Endothelial cell of umbilical vein (primary cell): Measurements from ENCODE around the gene KRT86. TPM values are rescaled to one million over a fixed set of nuclear protein-coding genes. Genes with fewer than 3 reads are reported as not detected.

Experiments
- BruUV-seq: library from RNA; stranded (reverse); fragments of 400-500 nt; replicated peaks from 2 replicates; lab custom pipeline; 2021; lab: Mats Ljungman, UMichigan
- CTCF ChIA-PET: fragments of 300-600, 350-600 bp; sonication (Branson Sonifier 250); formaldehyde crosslinking; loops from one replicate; lab custom pipeline; 2021; ENCODE audit warnings: antibody characterized with exemption, inconsistent platforms; lab: Charles Lee
- POLR2A ChIA-PET: fragments of 300-600, 350-600 bp; sonication (Branson Sonifier 250); formaldehyde crosslinking; loops from one replicate; lab custom pipeline; 2021; ENCODE audit warnings: antibody characterized with exemption, inconsistent platforms; lab: Charles Lee
- DNase-seq: peaks from one replicate; pipeline ENCODE4 v3.0.0-alpha.2; 2011; ENCODE audit warnings: low read depth, low spot score
- FAIRE-seq: peaks from 2 replicates; lab custom pipeline; 2011; peaks lifted over from hg19 to GRCh38; lab: Jason Lieb, UNC
- H2AFZ ChIP-seq: 2 replicates; pipeline ENCODE4 v1.6.0; 2012; ENCODE audit warnings: low read depth, low read length, control low read depth, inconsistent platforms
- H3K27ac ChIP-seq: 2 replicates; pipeline ENCODE4 v1.5.1; 2011; ENCODE audit warnings: low read depth, mild to moderate bottlenecking, control low read depth, low read length, moderate library complexity; ENCODE audit not compliant: insufficient read depth
- H3K27me3 ChIP-seq, 2 experiments: 2 replicates each; pipeline versions ENCODE4 v1.6.0 to v1.6.1; 2011; ENCODE audit warnings: low read length in 2 of 2, mixed read lengths in 1 of 2; ENCODE audit not compliant: control insufficient read depth in 2 of 2, insufficient read depth in 2 of 2
- H3K36me3 ChIP-seq, 2 experiments: 2 replicates in 1 of 2; 3 replicates in 1 of 2; pipeline ENCODE4 v1.5.1; 2011; ENCODE audit warnings: low read length in 2 of 2, mild to moderate bottlenecking in 1 of 2, moderate library complexity in 1 of 2; ENCODE audit not compliant: control insufficient read depth in 2 of 2, insufficient read depth in 2 of 2; ENCODE audit errors: extremely low read depth in 1 of 2
- H3K4me1 ChIP-seq: 3 replicates; pipeline ENCODE4 v1.5.1; 2011; ENCODE audit warnings: mild to moderate bottlenecking, low read length; ENCODE audit not compliant: control insufficient read depth, insufficient read depth; ENCODE audit errors: extremely low read depth
- H3K4me2 ChIP-seq: 2 replicates; pipeline ENCODE4 v1.6.1; 2011; ENCODE audit warnings: low read length, control low read depth, mixed read lengths; ENCODE audit not compliant: insufficient read depth
- H3K4me3 ChIP-seq, 3 experiments: fragments of 200-600 bp in 1 of 3; sonication (generic), shearing (Covaris generic) in 1 of 3; replicated peaks in 1 of 3; 2 replicates each; pipeline ENCODE4 v1.5.1; 2011 to 2016; ENCODE audit warnings: control low read depth in 3 of 3, low read length in 3 of 3, mild to moderate bottlenecking in 2 of 3, inconsistent platforms in 1 of 3, low read depth in 1 of 3, moderate library complexity in 1 of 3; ENCODE audit not compliant: insufficient read depth in 1 of 3
- H3K79me2 ChIP-seq: 2 replicates; pipeline ENCODE4 v1.6.0; 2012; ENCODE audit warnings: low read length, inconsistent platforms; ENCODE audit not compliant: control insufficient read depth, insufficient read depth
- H3K9ac ChIP-seq: replicated peaks from 2 replicates; pipeline ENCODE3; 2011; ENCODE audit warnings: low read length, control low read depth; ENCODE audit not compliant: insufficient read depth; ENCODE audit errors: extremely low read depth
- H3K9me1 ChIP-seq: replicated peaks from 3 replicates; pipeline ENCODE4 v1.6.0; 2011; ENCODE audit warnings: mild to moderate bottlenecking, low read length; ENCODE audit not compliant: control insufficient read depth, insufficient read depth; ENCODE audit errors: extremely low read depth
- H3K9me3 ChIP-seq: replicated peaks from 2 replicates; pipeline ENCODE4 v1.5.1; 2012; ENCODE audit warnings: low read length, inconsistent platforms; ENCODE audit not compliant: control insufficient read depth, insufficient read depth
- H4K20me1 ChIP-seq: replicated peaks from 2 replicates; pipeline ENCODE3; 2011; ENCODE audit warnings: mild to moderate bottlenecking, low read length; ENCODE audit not compliant: control insufficient read depth, insufficient read depth; ENCODE audit errors: extremely low read depth
- EZH2 ChIP-seq: IDR thresholded peaks from 2 replicates; pipeline ENCODE4 v1.6.1; 2012; ENCODE audit warnings: borderline replicate concordance, low read depth, mild to moderate bottlenecking, moderate library complexity, low read length, inconsistent platforms; ENCODE audit not compliant: severe bottlenecking
- FOS ChIP-seq: IDR thresholded peaks from 2 replicates; pipeline ENCODE4 v1.6.1; 2011; ENCODE audit warnings: mild to moderate bottlenecking, low read length, moderate library complexity, borderline replicate concordance; ENCODE audit not compliant: insufficient read depth
- GATA2 ChIP-seq: IDR thresholded peaks from 2 replicates; pipeline ENCODE4 v1.7.0; 2011; ENCODE audit warnings: low read depth, mild to moderate bottlenecking, moderate library complexity, mixed read lengths, low read length; ENCODE audit not compliant: insufficient read length, insufficient read depth
- JUN ChIP-seq: IDR thresholded peaks from 2 replicates; pipeline ENCODE4 v1.6.1; 2011; ENCODE audit warnings: borderline replicate concordance, low read depth; ENCODE audit not compliant: insufficient read length, insufficient read depth
- MAX ChIP-seq: IDR thresholded peaks from 2 replicates; pipeline ENCODE4 v1.6.1; 2011; ENCODE audit not compliant: insufficient read depth, insufficient read length
- MYC ChIP-seq: IDR thresholded peaks from one replicate; pipeline ENCODE4 v1.6.1; 2011; ENCODE audit warnings: mild to moderate bottlenecking, low read depth, low read length
- POLR2AphosphoS5 ChIP-seq: IDR thresholded peaks from 2 replicates; pipeline ENCODE4 v1.6.1; 2012; ENCODE audit warnings: low read depth, mild to moderate bottlenecking, control low read depth, low read length, moderate library complexity; ENCODE audit not compliant: insufficient read depth
- dilution Hi-C: fragments of 300-500 bp; cut with MboI; formaldehyde crosslinking; loops from one replicate; pipeline ENCODE4 v1.15.0; 2019; ENCODE audit warnings: low sequenced_read_pairs; ENCODE audit not compliant: extremely low pct_ligation_motif_present
- intact Hi-C: fragments of 100-400 bp; cut with micrococcal nuclease; formaldehyde crosslinking; loops from one replicate; pipeline ENCODE4 v1.10.0; 2022
- polyA plus RNA-seq, 4 experiments: library from polyadenylated mRNA; depleted of rRNA in 3 of 4; stranded (reverse) in 3 of 4; unstranded in 1 of 4; fragments of >200 nt; gene quantifications; 2 replicates each; pipeline versions ENCODE4 v1.2.1 to v1.2.3, GENCODE V29; 2011 to 2012; ENCODE audit warnings: missing spikeins in 1 of 4
- total RNA-seq: library from RNA; stranded (reverse); gene quantifications from 2 replicates; pipeline ENCODE4 v1.2.3, GENCODE V29; 2021

The KRT86 gene
- total and polyA plus RNA-seq, 2 donors (not counting 3 experiments of a cell fraction or from before 2014, with no cell fraction given), result not detected

GRCh38 chr12:52262286-52262685, 12.2 kb upstream of the KRT86 start:
- intact Hi-C loops (no loop called here), dilution Hi-C loops (no loop called here)
- ChIA-PET POLR2A (no interaction called here), CTCF (no interaction called here)
- TF ChIP-seq MYC, result no peak
- H3K9me1 ChIP-seq, result no peaks in the 10 kb centered on the region
- H3K27me3 ChIP-seq, result peaks cover 25 to 28% of the 10 kb centered on the region in 2 experiments
- H3K4me1 ChIP-seq, result peaks cover 2% of the 10 kb centered on the region
- H3K9me3 ChIP-seq, result no peaks in the 10 kb centered on the region
- H3K4me2 ChIP-seq, result no peak overlapping the region
- no peaks in the 10 kb centered on the region for H4K20me1 ChIP-seq
- H3K36me3 ChIP-seq, result no peaks in the 10 kb centered on the region
- no peak overlapping the region for H3K4me3 ChIP-seq
- no peak for FAIRE-seq
- no peak overlapping the region for H2AFZ ChIP-seq
- no peak overlapping the region for H3K27ac ChIP-seq
- BruUV-seq, result no TSS peak
- no peak overlapping the region for H3K9ac ChIP-seq
- H3K79me2 ChIP-seq, result no peaks in the 10 kb centered on the region
- DNase-seq, result no peak

GRCh38 chr12:52263761-52264434, 10.5 kb upstream of the KRT86 start:
- Histone ChIP-seq H3K9me1 (no peaks in the 10 kb centered on the region), H3K79me2 (no peaks in the 10 kb centered on the region), H3K4me3 (no peak overlapping the region), H3K27ac (no peak overlapping the region), H3K27me3 (peaks cover 17 to 20% of the 10 kb centered on the region in 2 experiments), H3K4me2 (no peak overlapping the region), H3K4me1 (no peaks in the 10 kb centered on the region), H3K9me3 (no peaks in the 10 kb centered on the region), H4K20me1 (no peaks in the 10 kb centered on the region), H3K9ac (no peak overlapping the region), H3K36me3 (no peaks in the 10 kb centered on the region), H2AFZ (no peak overlapping the region)
- ChIA-PET CTCF (interaction anchor here (0.9 to 1.5 kb wide), 6 partner anchors 8 to 43 kb away, joined by 3 to 13 read pairs (median 3); no protein-coding TSS in a partner anchor), POLR2A (no interaction called here)
- no peak for DNase-seq
- intact Hi-C loops, result no loop called here
- BruUV-seq, result no TSS peak
- dilution Hi-C loops, result no loop called here
- no peak for TF ChIP-seq JUN
- TF ChIP-seq FOS, result no peak
- no peak for TF ChIP-seq EZH2
- no peak for TF ChIP-seq MAX
- no peak for TF ChIP-seq GATA2
- no peak for TF ChIP-seq POLR2AphosphoS5
- no peak for FAIRE-seq
